Measurements from ENCODE around the gene LY86.
"Not testable (repeated sequence)": the region's sequence is repeated elsewhere in the genome, so short reads cannot be mapped to it uniquely, and the experiment has no call there.

LY86 gene

GRCh38 chr6:6596529-6597328, 8.2 kb downstream of the LY86 start:
- no peak for DNase-seq (ENCODE audit: low read depth)

- no peak for DNase-seq (ENCODE audit: low read depth)
Measured at GRCh38 chr6:6597682-6598081, 9.2 kb downstream of the LY86 start.

- DNase-seq (ENCODE audit: low read depth): no peak
Measured at GRCh38 chr6:6599468-6599873, 11.0 kb downstream of the LY86 start.

GRCh38 chr6:6600875-6601274, 12.4 kb downstream of the LY86 start:
- DNase-seq (ENCODE audit: low read depth): no peak

GRCh38 chr6:6602262-6602661, 13.7 kb downstream of the LY86 start:
- DNase-seq (ENCODE audit: low read depth): no peak

- no peak for DNase-seq (ENCODE audit: low read depth)
Measured at GRCh38 chr6:6603317-6603716, 14.8 kb downstream of the LY86 start.

GRCh38 chr6:6604015-6604414, 15.5 kb downstream of the LY86 start:
- no peak for DNase-seq (ENCODE audit: low read depth)

- no peak for DNase-seq (ENCODE audit: low read depth)
Measured at GRCh38 chr6:6604566-6604965, 16.0 kb downstream of the LY86 start.

GRCh38 chr6:6605873-6606272, 17.4 kb downstream of the LY86 start:
- DNase-seq (ENCODE audit: low read depth): no peak

GRCh38 chr6:6606391-6607030, 18.0 kb downstream of the LY86 start:
- not testable (repeated sequence) for DNase-seq (ENCODE audit: low read depth)

- no peak for DNase-seq (ENCODE audit: low read depth)
Measured at GRCh38 chr6:6609450-6609849, 20.9 kb downstream of the LY86 start.

- no peak for DNase-seq (ENCODE audit: low read depth)
Measured at GRCh38 chr6:6610031-6610591, 21.6 kb downstream of the LY86 start.

- no peak for DNase-seq (ENCODE audit: low read depth)
Measured at GRCh38 chr6:6611486-6611885, 23.0 kb downstream of the LY86 start.

GRCh38 chr6:6612308-6612707, 23.8 kb downstream of the LY86 start:
- DNase-seq (ENCODE audit: low read depth): no peak

- not testable (repeated sequence) for DNase-seq (ENCODE audit: low read depth)
Measured at GRCh38 chr6:6613103-6613718, 24.7 kb downstream of the LY86 start.

GRCh38 chr6:6614096-6614982, 25.8 kb downstream of the LY86 start:
- DNase-seq (ENCODE audit: low read depth): no peak

GRCh38 chr6:6614983-6615349, 26.4 kb downstream of the LY86 start:
- DNase-seq (ENCODE audit: low read depth): no peak

- no peak for DNase-seq (ENCODE audit: low read depth)
Measured at GRCh38 chr6:6616656-6617055, 28.1 kb downstream of the LY86 start.

- DNase-seq (ENCODE audit: low read depth): no peak
Measured at GRCh38 chr6:6619021-6619794, 30.7 kb downstream of the LY86 start.

GRCh38 chr6:6620766-6621425, 32.4 kb downstream of the LY86 start:
- DNase-seq (ENCODE audit: low read depth): no peak

- DNase-seq (ENCODE audit: low read depth): no peak
Measured at GRCh38 chr6:6622501-6622900, 34.0 kb downstream of the LY86 start.
